ENCODE data around the gene BAD. TPM values are rescaled to one million over a fixed set of nuclear protein-coding genes. Genes with fewer than 3 reads are reported as not detected.

BAD gene
- total RNA-seq, 1 donor from 2014 or later: 35.9 TPM

Small RNA genes within 50 kb of the gene (small RNA-seq; reads per million reads assigned to genes)
- not detected for gene RF00019 (ENCODE audit: low replicate concordance)

Other genes starting within 250 kb of the BAD start
- 7.6 TPM for gene FLRT1, start 248.7 kb downstream of the BAD start, total RNA-seq
- 12.0 TPM for gene MACROD1, start 118.6 kb downstream of the BAD start, total RNA-seq
- 62.9 TPM for gene STIP1, start 98.5 kb downstream of the BAD start, total RNA-seq
- gene FERMT3, start 77.9 kb downstream of the BAD start, total RNA-seq: 0.98 TPM
- 5.4 TPM for gene TRPT1, start 58.5 kb downstream of the BAD start, total RNA-seq
- 10.6 TPM for gene NUDT22, start 58.4 kb downstream of the BAD start, total RNA-seq
- gene DNAJC4, start 54.1 kb downstream of the BAD start, total RNA-seq: 6.6 TPM
- 24.1 TPM for gene VEGFB, start 50.1 kb downstream of the BAD start, total RNA-seq
- gene FKBP2, start 43.6 kb downstream of the BAD start, total RNA-seq: 16.2 TPM
- 60.7 TPM for gene PPP1R14B, start 37.7 kb downstream of the BAD start, total RNA-seq
- gene PLCB3, start 33.1 kb downstream of the BAD start, total RNA-seq: 3.7 TPM
- 8.1 TPM for gene GPR137, start 1.2 kb upstream of the BAD start, total RNA-seq
- gene KCNK4, start 6.6 kb upstream of the BAD start, total RNA-seq: 1.5 TPM
- 0.98 TPM for gene CATSPERZ, start 15.7 kb upstream of the BAD start, total RNA-seq
- 10.8 TPM for gene ESRRA, start 20.9 kb upstream of the BAD start, total RNA-seq
- gene TRMT112, start 32.9 kb upstream of the BAD start, total RNA-seq: 50.9 TPM
- gene PRDX5, start 33.5 kb upstream of the BAD start, total RNA-seq: 87.5 TPM
- gene CCDC88B, start 55.5 kb upstream of the BAD start, total RNA-seq: 0.98 TPM
- gene RPS6KA4, start 74.5 kb upstream of the BAD start, total RNA-seq: 7.1 TPM